Measurements from ENCODE around the gene GPS2.

Gene GPS2

DNA sequence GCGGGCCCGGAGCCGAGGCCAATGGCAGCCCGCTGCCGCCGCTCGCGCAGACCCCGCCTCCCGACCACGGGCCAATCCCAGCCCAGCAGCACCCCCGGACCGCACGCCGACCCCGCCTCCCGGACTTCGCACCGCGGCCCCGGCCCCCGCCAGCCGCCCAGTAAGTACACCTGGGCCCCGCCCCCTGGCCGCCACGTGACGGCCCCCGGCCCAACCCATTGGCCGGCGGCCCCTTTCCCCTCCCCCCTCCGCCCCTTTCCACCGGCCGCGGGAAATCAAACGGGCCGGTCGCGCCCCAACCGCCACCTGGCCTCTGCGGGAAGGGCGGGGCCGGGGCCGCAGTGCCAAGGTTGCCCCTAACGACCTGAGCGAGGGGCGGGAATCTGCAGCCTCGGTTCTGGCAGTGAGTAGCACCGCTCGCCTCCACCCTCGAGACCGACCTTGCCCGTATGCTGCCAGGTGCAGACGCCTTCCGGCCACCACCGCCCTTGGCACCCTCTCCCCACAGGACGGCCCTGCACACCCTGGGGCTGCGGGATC lies 20.5 kb downstream of the GPS2 start, which contains the start of gene YBX2:
Gene YBX2, minus strand, starts transcription at position 26 of the 540 bp plus-strand sequence. CDS start 139 bp downstream, outside the sequence.
- H3K4me3 Mint-ChIP-seq = peak within 1 kb of the TSS; percentile 82

DNA sequence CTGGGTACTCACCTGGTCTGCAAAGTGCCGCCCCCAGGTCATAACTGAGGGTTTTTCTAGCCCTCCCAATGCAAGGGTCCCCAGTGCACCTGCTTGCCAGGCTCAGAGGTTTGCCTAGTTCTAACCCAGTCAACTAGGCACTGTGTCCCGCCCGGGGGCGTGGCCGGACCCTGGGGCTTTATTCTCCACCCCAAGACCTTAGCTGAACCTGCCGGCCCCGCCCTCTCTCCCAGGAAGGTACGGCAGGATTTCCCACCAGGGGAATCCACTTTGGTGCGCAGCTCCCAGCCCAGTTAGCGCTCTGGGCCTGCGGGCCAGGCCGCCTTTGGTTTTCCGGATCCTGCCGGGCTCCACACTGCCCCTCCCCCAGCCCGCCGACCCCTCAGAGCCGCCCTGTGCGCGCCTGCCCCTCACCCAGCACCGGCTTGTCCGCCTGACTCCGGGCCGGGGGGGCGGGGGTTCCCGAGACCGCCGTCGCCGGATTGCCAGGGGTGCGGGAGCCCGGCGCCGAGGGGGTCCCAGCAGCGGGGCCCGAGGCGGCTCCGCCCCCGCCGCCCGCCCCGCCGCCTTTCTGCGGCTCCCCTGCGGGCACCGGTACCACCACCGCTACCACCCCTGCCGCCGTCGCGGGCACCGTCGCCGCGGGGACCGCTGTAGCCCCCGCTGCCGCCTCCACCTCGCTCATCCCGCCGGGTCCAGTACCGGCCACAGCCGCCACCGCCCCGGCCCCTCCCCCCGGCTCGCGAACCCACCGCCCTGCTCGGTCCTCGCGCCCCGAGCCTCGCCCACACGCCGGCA lies 21.1 kb downstream of the GPS2 start:
- ATAC-seq = peak; percentile 3
- Mint-ChIP-seq H3K27ac (no peak overlapping the region), H3K4me3 (no peak overlapping the region), H3K27me3 (peaks cover 64% of the 10 kb centered on the region), H3K4me1 (peaks cover 23% of the 10 kb centered on the region), H3K9me3 (no peaks in the 10 kb centered on the region), H3K36me3 (no peaks in the 10 kb centered on the region)

More for the DNA sequence above, 20.5 kb downstream of the GPS2 start, which contains the start of gene YBX2:
- Mint-ChIP-seq H3K4me1 (peaks cover 23% of the 10 kb centered on the region), H3K36me3 (no peaks in the 10 kb centered on the region), H3K9me3 (no peaks in the 10 kb centered on the region), H3K27me3 (peaks cover 63% of the 10 kb centered on the region), H3K27ac (peak within 1 kb of the TSS; percentile 44)
- ATAC-seq = peak; percentile 79

GRCh38 chr17:7293159-7293558 lies 22.0 kb downstream of the GPS2 start:
- Mint-ChIP-seq H3K9me3 (no peaks in the 10 kb centered on the region), H3K4me3 (peak overlapping the region; percentile 10), H3K27me3 (peaks cover 70% of the 10 kb centered on the region), H3K36me3 (no peaks in the 10 kb centered on the region), H3K4me1 (peaks cover 23% of the 10 kb centered on the region), H3K27ac (no peak overlapping the region)
- ATAC-seq = no peak

- no peak for ATAC-seq
- no peaks in the 10 kb centered on the region for H3K36me3 Mint-ChIP-seq
- no peaks in the 10 kb centered on the region for H3K9me3 Mint-ChIP-seq
- H3K4me1 Mint-ChIP-seq = peaks cover 23% of the 10 kb centered on the region
- H3K27me3 Mint-ChIP-seq = peaks cover 74% of the 10 kb centered on the region
- no peak overlapping the region for H3K4me3 Mint-ChIP-seq
- no peak overlapping the region for H3K27ac Mint-ChIP-seq
These were observed 22.4 kb downstream of the GPS2 start for GRCh38 chr17:7292729-7293128.

DNA sequence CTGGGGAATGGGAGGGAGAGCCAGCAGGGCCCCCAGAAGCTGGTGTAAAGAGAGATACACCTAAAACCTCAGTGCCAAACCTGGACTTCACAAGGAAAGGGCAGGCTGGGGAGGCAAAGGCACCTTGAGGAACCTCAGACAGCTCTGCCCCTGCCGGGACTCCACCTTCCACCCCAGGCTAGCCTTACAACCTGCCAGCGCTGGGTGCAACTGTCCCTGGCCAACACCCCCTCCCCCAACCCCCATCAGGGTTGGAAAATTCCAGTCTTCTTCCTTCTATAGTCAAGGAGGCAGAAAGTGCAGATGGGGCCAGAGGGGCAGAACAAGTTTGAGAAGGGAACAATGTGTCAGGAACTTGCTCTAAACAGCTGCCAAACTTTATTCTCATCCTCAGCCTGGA lies 23.0 kb downstream of the GPS2 start:
- no peak overlapping the region for H3K4me3 Mint-ChIP-seq
- no peaks in the 10 kb centered on the region for H3K9me3 Mint-ChIP-seq
- peaks cover 80% of the 10 kb centered on the region for H3K27me3 Mint-ChIP-seq
- no peaks in the 10 kb centered on the region for H3K36me3 Mint-ChIP-seq
- ATAC-seq = no peak
- no peak overlapping the region for H3K27ac Mint-ChIP-seq
- H3K4me1 Mint-ChIP-seq = peaks cover 23% of the 10 kb centered on the region

- no peak for ATAC-seq
- Mint-ChIP-seq H3K4me3 (no peak overlapping the region), H3K27ac (no peak overlapping the region), H3K27me3 (peaks cover 78% of the 10 kb centered on the region), H3K36me3 (no peaks in the 10 kb centered on the region), H3K4me1 (peaks cover 10% of the 10 kb centered on the region), H3K9me3 (no peaks in the 10 kb centered on the region)
These were observed 24.5 kb downstream of the GPS2 start for GRCh38 chr17:7290685-7291084.

DNA sequence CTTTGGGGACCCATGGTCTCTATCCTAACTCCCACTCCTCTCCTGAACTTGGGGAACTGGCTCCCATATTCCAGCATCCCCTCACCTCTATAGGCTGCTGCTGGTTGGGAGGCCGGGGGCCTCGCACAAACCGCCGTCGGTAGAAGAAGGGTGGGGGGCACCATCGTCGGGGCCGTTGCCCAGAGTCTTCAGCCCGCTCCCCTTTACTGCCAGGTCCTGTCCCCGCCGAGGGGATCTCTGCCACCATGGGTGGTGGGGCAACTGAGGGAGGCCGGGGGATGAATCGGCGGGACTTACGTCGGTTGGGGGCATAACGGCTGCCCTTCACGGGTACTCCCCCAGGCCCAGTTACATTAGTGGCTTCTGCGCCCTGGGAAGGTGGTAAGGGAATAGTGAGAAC lies 25.0 kb downstream of the GPS2 start:
- no peak for ATAC-seq
- Mint-ChIP-seq H3K27me3 (peaks cover 76% of the 10 kb centered on the region), H3K27ac (no peak overlapping the region), H3K9me3 (no peaks in the 10 kb centered on the region), H3K36me3 (no peaks in the 10 kb centered on the region), H3K4me3 (no peak overlapping the region), H3K4me1 (peaks cover 5% of the 10 kb centered on the region)

GRCh38 chr17:7289256-7290032 lies 25.7 kb downstream of the GPS2 start:
- H3K27ac Mint-ChIP-seq = no peak overlapping the region
- H3K9me3 Mint-ChIP-seq = no peaks in the 10 kb centered on the region
- no peaks in the 10 kb centered on the region for H3K4me1 Mint-ChIP-seq
- no peak for ATAC-seq
- H3K4me3 Mint-ChIP-seq = no peak overlapping the region
- peaks cover 76% of the 10 kb centered on the region for H3K27me3 Mint-ChIP-seq
- H3K36me3 Mint-ChIP-seq = no peaks in the 10 kb centered on the region

DNA sequence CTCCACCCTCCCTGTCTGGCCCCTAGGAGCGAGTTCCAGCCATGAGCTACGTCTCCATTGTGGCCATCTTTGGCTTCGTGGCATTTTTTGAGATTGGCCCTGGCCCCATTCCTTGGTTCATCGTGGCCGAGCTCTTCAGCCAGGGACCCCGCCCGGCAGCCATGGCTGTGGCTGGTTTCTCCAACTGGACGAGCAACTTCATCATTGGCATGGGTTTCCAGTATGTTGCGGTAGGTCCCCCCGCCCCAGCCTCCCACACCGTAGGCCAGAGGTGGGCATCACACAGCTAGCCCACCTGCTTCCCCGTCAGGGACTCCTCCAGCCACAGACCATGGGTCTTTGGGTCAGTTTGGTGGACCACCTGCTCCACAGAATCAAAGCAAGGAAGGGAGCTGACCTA lies 29.5 kb downstream of the GPS2 start:
- no peak for ATAC-seq
- H3K4me3 Mint-ChIP-seq = no peak overlapping the region
- no peak overlapping the region for H3K27ac Mint-ChIP-seq
- no peaks in the 10 kb centered on the region for H3K9me3 Mint-ChIP-seq
- H3K27me3 Mint-ChIP-seq = peaks cover 75% of the 10 kb centered on the region
- peaks cover 30% of the 10 kb centered on the region for H3K4me1 Mint-ChIP-seq
- no peaks in the 10 kb centered on the region for H3K36me3 Mint-ChIP-seq

DNA sequence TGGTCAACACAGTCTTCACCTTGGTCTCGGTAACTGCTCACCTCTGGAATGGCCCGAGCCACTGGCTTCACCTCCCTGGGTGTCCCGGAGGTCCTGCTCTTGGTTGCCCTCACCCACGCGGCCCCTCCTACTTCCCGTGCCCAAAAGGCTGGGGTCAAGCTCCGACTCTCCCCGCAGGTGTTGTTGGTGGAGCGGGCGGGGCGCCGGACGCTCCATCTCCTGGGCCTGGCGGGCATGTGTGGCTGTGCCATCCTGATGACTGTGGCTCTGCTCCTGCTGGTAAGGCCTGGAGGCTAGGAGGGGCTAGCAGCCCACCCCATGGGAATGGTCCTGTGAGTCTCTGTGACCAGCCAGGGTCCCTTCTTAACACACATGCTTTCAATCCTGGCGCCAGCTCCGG lies 30.2 kb downstream of the GPS2 start:
- peaks cover 68% of the 10 kb centered on the region for H3K27me3 Mint-ChIP-seq
- no peaks in the 10 kb centered on the region for H3K36me3 Mint-ChIP-seq
- no peak overlapping the region for H3K4me3 Mint-ChIP-seq
- peaks cover 38% of the 10 kb centered on the region for H3K4me1 Mint-ChIP-seq
- no peak overlapping the region for H3K27ac Mint-ChIP-seq
- no peak for ATAC-seq
- no peaks in the 10 kb centered on the region for H3K9me3 Mint-ChIP-seq

DNA sequence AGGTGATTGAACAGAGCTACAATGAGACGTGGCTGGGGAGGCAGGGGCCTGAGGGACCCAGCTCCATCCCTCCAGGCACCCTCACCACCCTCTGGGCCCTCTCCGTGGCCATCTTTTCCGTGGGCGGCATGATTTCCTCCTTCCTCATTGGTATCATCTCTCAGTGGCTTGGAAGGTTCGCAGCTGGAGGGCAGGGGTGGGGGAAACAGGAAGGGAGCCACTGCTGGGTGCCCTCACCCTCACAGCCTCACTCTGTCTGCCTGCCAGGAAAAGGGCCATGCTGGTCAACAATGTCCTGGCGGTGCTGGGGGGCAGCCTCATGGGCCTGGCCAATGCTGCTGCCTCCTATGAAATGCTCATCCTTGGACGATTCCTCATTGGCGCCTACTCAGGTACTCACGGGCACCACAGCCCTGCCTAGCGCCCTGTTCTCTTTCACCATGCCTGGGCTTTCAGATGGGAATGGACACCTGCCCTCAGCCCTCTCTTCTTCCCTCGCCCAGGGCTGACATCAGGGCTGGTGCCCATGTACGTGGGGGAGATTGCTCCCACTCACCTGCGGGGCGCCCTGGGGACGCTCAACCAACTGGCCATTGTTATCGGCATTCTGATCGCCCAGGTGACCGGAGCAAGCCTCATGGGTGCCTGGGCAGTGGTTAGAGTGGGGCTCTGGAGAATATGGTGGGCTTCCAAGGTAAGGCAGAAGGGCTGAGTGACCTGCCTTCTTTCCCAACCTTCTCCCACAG lies 31.5 kb downstream of the GPS2 start:
- H3K4me1 Mint-ChIP-seq = peaks cover 39% of the 10 kb centered on the region
- no peak for ATAC-seq
- H3K27me3 Mint-ChIP-seq = peaks cover 63% of the 10 kb centered on the region
- no peak overlapping the region for H3K27ac Mint-ChIP-seq
- H3K9me3 Mint-ChIP-seq = no peaks in the 10 kb centered on the region
- H3K36me3 Mint-ChIP-seq = no peaks in the 10 kb centered on the region
- H3K4me3 Mint-ChIP-seq = no peak overlapping the region

GRCh38 chr17:7282752-7283321 lies 32.3 kb downstream of the GPS2 start:
- Mint-ChIP-seq H3K36me3 (no peaks in the 10 kb centered on the region), H3K9me3 (no peaks in the 10 kb centered on the region), H3K27me3 (peaks cover 55% of the 10 kb centered on the region), H3K4me1 (peaks cover 39% of the 10 kb centered on the region), H3K27ac (no peak overlapping the region), H3K4me3 (no peak overlapping the region)
- no peak for ATAC-seq

GRCh38 chr17:7281953-7282751 lies 33.0 kb downstream of the GPS2 start:
- H3K4me1 Mint-ChIP-seq = peaks cover 39% of the 10 kb centered on the region
- no peak for ATAC-seq
- H3K36me3 Mint-ChIP-seq = no peaks in the 10 kb centered on the region
- H3K4me3 Mint-ChIP-seq = peak overlapping the region; percentile 86
- H3K9me3 Mint-ChIP-seq = no peaks in the 10 kb centered on the region
- H3K27me3 Mint-ChIP-seq = peaks cover 48% of the 10 kb centered on the region
- H3K27ac Mint-ChIP-seq = peak overlapping the region; percentile 0
